Activated naive CD4-positive, alpha-beta T cell treated with anti-CD3 and anti-CD28 coated beads, Interleukin-2, amount 10 ng/mL, durations not matched to agents 7 days and 5 days (primary cell): ENCODE measurements around the gene XPNPEP1.

Experiments
- CTCF ChIA-PET: fragments of 350-600 bp; sonication (Branson Sonifier 250); formaldehyde crosslinking; loops from one replicate; lab custom pipeline; 2021; ENCODE audit warnings: antibody characterized with exemption; lab: Charles Lee
- DNase-seq: peaks from one replicate; pipeline ENCODE4 v3.0.0-alpha.2; 2020
- H3K27ac Mint-ChIP-seq: one replicate; pipeline ENCODE4 v1.8.0; 2021; ENCODE audit warnings: mild to moderate bottlenecking, moderate library complexity, mixed read lengths
- H3K27me3 Mint-ChIP-seq: one replicate; pipeline ENCODE4 v1.8.0; 2021; ENCODE audit warnings: mild to moderate bottlenecking, mixed read lengths
- H3K36me3 Mint-ChIP-seq: one replicate; pipeline ENCODE4 v1.8.0; 2021; ENCODE audit warnings: mixed read lengths
- H3K4me1 Mint-ChIP-seq: one replicate; pipeline ENCODE4 v1.8.0; 2021; ENCODE audit warnings: mixed read lengths
- H3K4me3 Mint-ChIP-seq: one replicate; pipeline ENCODE4 v1.8.0; 2021; ENCODE audit warnings: mild to moderate bottlenecking, moderate library complexity, mixed read lengths
- H3K9me3 Mint-ChIP-seq: one replicate; pipeline ENCODE4 v1.8.0; 2021; ENCODE audit warnings: mixed read lengths

The XPNPEP1 gene

GRCh38 chr10:109922976-109923921 lies at the start of gene XPNPEP1:
XPNPEP1 (minus strand) TSS chr10:109923511; CDS start chr10:109923433, 78 bp downstream.
- Mint-ChIP-seq H3K27ac (peak within 1 kb of the TSS; percentile 84), H3K9me3 (no peaks in the 10 kb centered on the region), H3K4me3 (peak within 1 kb of the TSS; percentile 88), H3K36me3 (peaks cover 16% of the 10 kb centered on the region), H3K4me1 (peaks cover 54% of the 10 kb centered on the region), H3K27me3 (peaks cover 22% of the 10 kb centered on the region)
- peak; percentile 88 for DNase-seq
- CTCF ChIA-PET, result interaction anchor here (1.4 to 1.6 kb wide), 2 partner anchors 11 to 13 kb away, joined by 3 to 4 read pairs; no protein-coding TSS in a partner anchor

GRCh38 chr10:109972372-109973001 lies 49.2 kb upstream of the XPNPEP1 start:
- no peak for DNase-seq
- no peaks in the 10 kb centered on the region for H3K9me3 Mint-ChIP-seq
- peaks cover 22% of the 10 kb centered on the region for H3K27me3 Mint-ChIP-seq
- no peaks in the 10 kb centered on the region for H3K36me3 Mint-ChIP-seq
- CTCF ChIA-PET, result interaction anchor here (0.8 to 1.5 kb wide), 4 partner anchors 10 to 80 kb away, joined by 3 to 4 read pairs (median 4); no protein-coding TSS in a partner anchor
- peaks cover 4% of the 10 kb centered on the region for H3K4me1 Mint-ChIP-seq
- no peak overlapping the region for H3K27ac Mint-ChIP-seq
- H3K4me3 Mint-ChIP-seq, result no peak overlapping the region

DNA sequence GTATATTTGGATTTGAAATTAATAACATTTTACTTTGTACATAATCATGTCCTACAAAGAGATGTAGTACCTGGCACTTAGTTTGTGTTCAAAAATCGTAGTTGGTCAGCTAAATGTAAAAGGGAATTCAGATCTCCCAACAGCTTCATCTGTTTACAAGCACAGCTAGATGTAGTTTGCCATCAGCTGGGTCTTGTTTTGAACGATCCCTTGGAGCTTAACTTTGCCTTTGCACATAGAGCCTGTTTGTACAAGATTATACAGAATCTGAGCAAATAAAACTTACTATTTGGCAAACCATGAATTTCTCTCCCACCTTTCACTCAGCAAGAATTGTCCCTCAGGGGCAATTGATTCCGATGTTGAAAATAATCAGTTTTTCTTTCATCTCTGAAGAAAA lies 48.3 kb upstream of the XPNPEP1 start:
- Mint-ChIP-seq H3K4me3 (no peak overlapping the region), H3K27ac (no peak overlapping the region), H3K27me3 (peaks cover 22% of the 10 kb centered on the region), H3K9me3 (no peaks in the 10 kb centered on the region), H3K4me1 (peaks cover 2% of the 10 kb centered on the region), H3K36me3 (no peaks in the 10 kb centered on the region)
- DNase-seq, result no peak
- CTCF ChIA-PET, result interaction anchor here (1.1 to 1.5 kb wide), 2 partner anchors 9 to 10 kb away, joined by 3 to 4 read pairs; no protein-coding TSS in a partner anchor

GRCh38 chr10:109969760-109970346 lies 46.5 kb upstream of the XPNPEP1 start:
- no peaks in the 10 kb centered on the region for H3K9me3 Mint-ChIP-seq
- no peak overlapping the region for H3K4me3 Mint-ChIP-seq
- DNase-seq, result no peak
- no peaks in the 10 kb centered on the region for H3K36me3 Mint-ChIP-seq
- H3K4me1 Mint-ChIP-seq, result no peaks in the 10 kb centered on the region
- peaks cover 31% of the 10 kb centered on the region for H3K27me3 Mint-ChIP-seq
- CTCF ChIA-PET, result interaction anchor here (2.8 kb wide), 1 partner anchor 9 kb away, joined by 14 read pairs; no protein-coding TSS in a partner anchor
- no peak overlapping the region for H3K27ac Mint-ChIP-seq

- DNase-seq, result no peak
- H3K27ac Mint-ChIP-seq, result no peak overlapping the region
- no peaks in the 10 kb centered on the region for H3K9me3 Mint-ChIP-seq
- peaks cover 31% of the 10 kb centered on the region for H3K27me3 Mint-ChIP-seq
- no peaks in the 10 kb centered on the region for H3K4me1 Mint-ChIP-seq
- H3K4me3 Mint-ChIP-seq, result no peak overlapping the region
- CTCF ChIA-PET, result interaction anchor here (1.1 to 2.8 kb wide), 3 partner anchors 10 to 85 kb away, joined by 3 to 14 read pairs (median 5); no protein-coding TSS in a partner anchor
- H3K36me3 Mint-ChIP-seq, result no peaks in the 10 kb centered on the region
Observed at GRCh38 chr10:109968953-109969759, 45.8 kb upstream of the XPNPEP1 start.

DNA sequence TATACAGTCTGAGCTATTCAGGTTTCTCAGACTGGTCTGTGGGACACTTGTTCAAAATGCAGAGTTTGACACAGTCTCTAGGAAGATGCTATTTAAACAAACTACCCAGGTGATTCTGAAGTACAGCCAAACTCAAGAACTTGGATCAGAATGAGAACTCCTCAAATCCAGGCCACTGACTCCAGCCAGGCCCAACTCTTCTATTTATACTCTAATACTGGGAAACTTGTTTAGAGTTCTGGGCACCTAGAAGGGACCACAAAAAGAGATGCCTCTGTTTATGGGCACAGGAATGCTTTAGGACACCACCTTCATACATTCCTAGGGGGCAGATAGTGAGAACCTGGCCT lies 44.4 kb upstream of the XPNPEP1 start:
- DNase-seq, result no peak
- no peaks in the 10 kb centered on the region for H3K9me3 Mint-ChIP-seq
- H3K36me3 Mint-ChIP-seq, result no peaks in the 10 kb centered on the region
- H3K4me3 Mint-ChIP-seq, result no peak overlapping the region
- H3K4me1 Mint-ChIP-seq, result no peaks in the 10 kb centered on the region
- no peak overlapping the region for H3K27ac Mint-ChIP-seq
- H3K27me3 Mint-ChIP-seq, result peaks cover 39% of the 10 kb centered on the region
- CTCF ChIA-PET, result interaction anchor here (1.3 kb wide), 1 partner anchor 84 kb away, joined by 5 read pairs; no protein-coding TSS in a partner anchor

- Mint-ChIP-seq H3K27me3 (peaks cover 45% of the 10 kb centered on the region), H3K4me3 (no peak overlapping the region), H3K36me3 (no peaks in the 10 kb centered on the region), H3K27ac (no peak overlapping the region), H3K4me1 (no peaks in the 10 kb centered on the region), H3K9me3 (no peaks in the 10 kb centered on the region)
- DNase-seq, result no peak
- CTCF ChIA-PET, result no interaction called here
Observed at GRCh38 chr10:109966961-109967738, 43.8 kb upstream of the XPNPEP1 start.

DNA sequence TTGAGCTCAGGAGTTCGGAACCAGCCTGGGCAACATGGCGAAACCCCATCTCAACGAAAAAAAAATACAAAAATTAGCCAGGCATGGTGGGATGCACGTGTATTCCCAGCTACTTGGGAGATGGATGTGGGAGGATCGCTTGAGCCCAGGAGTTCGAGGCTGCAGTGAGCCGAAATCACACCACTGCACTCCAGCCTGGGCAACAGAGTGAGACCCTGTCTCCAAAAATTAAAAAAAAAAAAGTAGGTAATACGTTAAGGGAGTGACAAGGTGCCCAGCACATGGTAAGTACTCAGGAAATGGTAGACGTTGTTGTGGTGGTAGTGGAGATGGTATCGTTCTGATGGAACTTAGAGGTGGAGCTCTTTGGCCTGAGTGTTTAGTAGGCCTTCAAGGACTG lies 41.0 kb upstream of the XPNPEP1 start:
- CTCF ChIA-PET, result interaction anchor here (0.6 to 1.4 kb wide), 6 partner anchors 9 to 123 kb away, joined by 3 to 6 read pairs (median 3); no protein-coding TSS in a partner anchor
- no peak for DNase-seq
- Mint-ChIP-seq H3K27me3 (peaks cover 35% of the 10 kb centered on the region), H3K4me1 (no peaks in the 10 kb centered on the region), H3K4me3 (no peak overlapping the region), H3K27ac (no peak overlapping the region), H3K36me3 (no peaks in the 10 kb centered on the region), H3K9me3 (no peaks in the 10 kb centered on the region)

DNA sequence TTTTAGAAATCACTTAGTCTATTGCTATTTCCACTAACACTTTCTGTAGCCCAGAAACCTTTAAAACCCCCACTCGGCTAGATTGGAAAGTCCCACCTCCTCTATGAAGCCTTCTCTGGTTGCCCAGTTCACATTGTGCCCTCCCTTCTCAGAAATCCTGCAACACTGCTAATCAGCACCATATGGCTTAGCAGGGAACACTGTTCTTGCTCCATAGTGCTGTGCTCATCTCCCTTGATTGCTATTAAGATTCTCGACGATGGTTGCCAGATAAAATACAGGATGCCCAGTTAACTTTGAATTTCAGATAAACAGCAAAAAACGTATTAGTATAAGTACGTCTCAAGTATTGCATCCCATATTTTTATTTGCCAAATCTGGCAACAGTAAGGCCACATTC lies 40.1 kb upstream of the XPNPEP1 start:
- CTCF ChIA-PET, result interaction anchor here (1.5 to 1.9 kb wide), 2 partner anchors 9 to 14 kb away, joined by 4 to 6 read pairs; no protein-coding TSS in a partner anchor
- Mint-ChIP-seq H3K9me3 (no peaks in the 10 kb centered on the region), H3K27me3 (peaks cover 29% of the 10 kb centered on the region)

DNA sequence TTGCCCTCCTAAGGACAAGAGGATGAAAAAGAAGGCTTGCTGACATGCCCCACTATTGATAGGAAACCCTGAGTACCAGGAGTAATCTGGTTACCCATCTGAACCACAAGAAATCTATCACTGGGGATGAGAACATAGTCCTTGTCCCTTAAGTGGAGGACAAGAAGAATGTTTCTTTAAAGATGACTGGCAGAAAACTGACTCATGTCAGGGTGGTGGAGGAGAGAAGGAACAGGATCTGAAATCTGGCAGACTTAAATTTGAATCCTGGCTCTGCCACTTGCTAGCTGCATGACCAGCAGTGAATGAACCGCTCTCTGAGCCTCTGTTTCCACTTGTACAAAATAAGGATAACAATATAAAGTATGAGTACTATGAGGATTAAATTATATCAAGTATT lies 38.9 kb upstream of the XPNPEP1 start:
- no peak overlapping the region for H3K27ac Mint-ChIP-seq
- no peaks in the 10 kb centered on the region for H3K36me3 Mint-ChIP-seq
- H3K27me3 Mint-ChIP-seq, result peaks cover 29% of the 10 kb centered on the region
- H3K4me1 Mint-ChIP-seq, result no peaks in the 10 kb centered on the region
- DNase-seq, result no peak
- CTCF ChIA-PET, result interaction anchor here (1.9 kb wide), 1 partner anchor 10 kb away, joined by 4 read pairs; no protein-coding TSS in a partner anchor
- no peak overlapping the region for H3K4me3 Mint-ChIP-seq
- no peaks in the 10 kb centered on the region for H3K9me3 Mint-ChIP-seq

More for the DNA sequence above, 40.1 kb upstream of the XPNPEP1 start:
- Mint-ChIP-seq H3K4me1 (no peaks in the 10 kb centered on the region), H3K27ac (no peak overlapping the region), H3K4me3 (no peak overlapping the region), H3K36me3 (no peaks in the 10 kb centered on the region)
- DNase-seq, result no peak

GRCh38 chr10:109961174-109962001 lies 38.1 kb upstream of the XPNPEP1 start:
- no peak for DNase-seq
- Mint-ChIP-seq H3K27me3 (peaks cover 29% of the 10 kb centered on the region), H3K4me3 (no peak overlapping the region), H3K27ac (no peak overlapping the region), H3K36me3 (no peaks in the 10 kb centered on the region), H3K9me3 (no peaks in the 10 kb centered on the region), H3K4me1 (peaks cover 2% of the 10 kb centered on the region)
- CTCF ChIA-PET, result no interaction called here

DNA sequence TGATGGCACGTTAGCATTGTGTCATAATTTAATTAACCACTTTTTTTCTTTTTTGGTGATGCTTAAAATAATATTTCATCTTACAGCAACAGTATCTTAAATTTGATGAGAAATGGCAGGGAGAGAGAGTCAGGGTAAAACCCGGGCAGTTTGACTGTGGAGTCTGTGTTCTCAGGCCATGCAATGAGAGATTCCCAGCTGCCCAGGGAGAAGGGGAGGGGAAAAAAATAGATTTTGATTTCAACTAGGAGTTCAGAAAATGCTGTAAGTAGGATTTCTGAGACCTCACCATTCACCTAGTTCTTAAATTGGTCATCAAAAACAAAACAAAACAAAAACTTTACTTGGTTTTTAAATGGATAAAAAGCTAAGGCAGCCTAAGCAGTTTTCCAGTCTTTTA lies 37.4 kb upstream of the XPNPEP1 start:
- no peaks in the 10 kb centered on the region for H3K9me3 Mint-ChIP-seq
- no peak for DNase-seq
- H3K27me3 Mint-ChIP-seq, result peaks cover 25% of the 10 kb centered on the region
- no peak overlapping the region for H3K4me3 Mint-ChIP-seq
- no peak overlapping the region for H3K27ac Mint-ChIP-seq
- H3K4me1 Mint-ChIP-seq, result peaks cover 2% of the 10 kb centered on the region
- H3K36me3 Mint-ChIP-seq, result no peaks in the 10 kb centered on the region
- CTCF ChIA-PET, result no interaction called here
